Gastrocnemius medialis (tissue), 4 donors: Measurements from ENCODE around the gene TSPAN15. TPM values are rescaled to one million over a fixed set of nuclear protein-coding genes. Genes with fewer than 3 reads are reported as not detected.

ENCODE experiments used
- ATAC-seq, 2 donors: fragments of 150-250 bp; one replicate each; pipeline ENCODE4 v1.9.1; 2016
- DNase-seq, 2 donors: peaks; one replicate each; pipeline ENCODE4 v3.0.0-alpha.2; 2019
- H3K27ac ChIP-seq, 4 donors: fragments of 200-600 bp; sonication (generic); 1 replicate in 1 of 4; 2 replicates in 3 of 4; pipeline ENCODE4 v1.5.1; 2016 to 2018; ENCODE audit warnings: mild to moderate bottlenecking in 2 of 4, moderate library complexity in 1 of 4
- H3K27me3 ChIP-seq, 3 donors: fragments of 200-600 bp; sonication (generic) in 2 of 3; 1 replicate in 1 of 3; 2 replicates in 2 of 3; pipeline versions ENCODE4 v1.5.1 to v1.6.0; 2016 to 2019; ENCODE audit warnings: mild to moderate bottlenecking in 1 of 3, moderate library complexity in 1 of 3
- H3K36me3 ChIP-seq, 2 donors: fragments of 200-600 bp; sonication (generic) in 1 of 2; one replicate each; pipeline ENCODE4 v1.5.1; 2017 to 2018
- H3K4me1 ChIP-seq, 2 donors: fragments of 200-600 bp; sonication (generic) in 1 of 2; one replicate each; pipeline ENCODE4 v1.5.1; 2016 to 2017; ENCODE audit warnings: mild to moderate bottlenecking in 2 of 2
- H3K4me3 ChIP-seq, 4 donors: fragments of 200-600 bp; sonication (generic) in 3 of 4; 1 replicate in 1 of 4; 2 replicates in 3 of 4; pipeline ENCODE4 v1.5.1; 2016 to 2019; ENCODE audit warnings: mild to moderate bottlenecking in 2 of 4
- H3K9me3 ChIP-seq, 3 donors: fragments of 200-600 bp; sonication (generic) in 2 of 3; 1 replicate in 1 of 3; 2 replicates in 2 of 3; pipeline ENCODE4 v1.5.1; 2016 to 2019
- CTCF ChIP-seq, 5 experiments: fragments of 450-650 bp in 3 of 5; fragments of 200-600 bp in 2 of 5; sonication (generic) in 2 of 5; IDR thresholded peaks in 4 of 5; conservative IDR thresholded peaks in 1 of 5; 1 replicate in 4 of 5; 2 replicates in 1 of 5; pipeline ENCODE4 v1.5.1; 2016 to 2019; ENCODE audit warnings: antibody characterized with exemption in 5 of 5, mild to moderate bottlenecking in 3 of 5, moderate library complexity in 3 of 5
- POLR2A ChIP-seq, 2 donors: fragments of 450-650 bp; IDR thresholded peaks; one replicate each; pipeline ENCODE4 v1.6.1; 2017; ENCODE audit warnings: antibody characterized with exemption in 2 of 2, mild to moderate bottlenecking in 2 of 2, moderate library complexity in 2 of 2
- in situ Hi-C, 4 donors: fragments of 200-750 bp; cut with MboI; loops; one replicate each; pipeline versions ENCODE4 v1.15.0 to v1.8.0; 2017; ENCODE audit warnings: low sequenced_read_pairs in 4 of 4
- intact Hi-C: fragments of 100-400 bp; cut with DNase I; formaldehyde crosslinking; loops from one replicate; pipeline ENCODE4 v1.15.1; 2023; ENCODE audit warnings: low total_unique reads
- total RNA-seq, 4 donors: library from RNA; depleted of rRNA; stranded (reverse); fragments of >200 nt; gene quantifications; one replicate each; pipeline versions ENCODE4 v1.1.0 to v1.2.3, GENCODE V29; 2016

The TSPAN15 gene
- total RNA-seq, 4 donors from 2014 or later = 7.9 to 21.0 (median 11.8) TPM

- Histone ChIP-seq H3K9me3 (no peaks in the 10 kb centered on the region), H3K4me1 (peaks cover 17 to 27% of the 10 kb centered on the region in 2 donors), H3K36me3 (peaks cover 0 to 34% of the 10 kb centered on the region in 2 donors), H3K4me3 (no peak overlapping the region), H3K27ac (no peak overlapping the region), H3K27me3 (no peaks in the 10 kb centered on the region)
- DNase-seq (no peak), ATAC-seq (no peak)
- in situ Hi-C loops = loop anchor here in 1 of 4 donors (25.0 kb wide), 1 partner anchor 417 kb away; the partner anchor contains the start of gene KIFBP
- intact Hi-C loops = loop anchor here (5.0 kb wide), 2 partner anchors 167 to 233 kb away; no protein-coding TSS in a partner anchor
- TF ChIP-seq CTCF (IDR thresholded peaks at IDR 0.05 in 4 of 5, conservative IDR thresholded peaks at IDR 0.05 in 1 of 5) (no peak), POLR2A (IDR thresholded peaks at IDR 0.05) (no peak)
These were observed 46.5 kb upstream of the TSPAN15 start for GRCh38 chr10:69404786-69405185.

- intact Hi-C loops = loop anchor here (5.0 kb wide), 2 partner anchors 168 to 232 kb away; no protein-coding TSS in a partner anchor
- Histone ChIP-seq H3K4me3 (no peak overlapping the region), H3K9me3 (no peaks in the 10 kb centered on the region), H3K27ac (peak overlapping the region in 1 of 4 donors; percentile 28), H3K4me1 (peaks cover 17 to 27% of the 10 kb centered on the region in 2 donors), H3K36me3 (peaks cover 0 to 30% of the 10 kb centered on the region in 2 donors), H3K27me3 (no peaks in the 10 kb centered on the region)
- no peak for TF ChIP-seq POLR2A (IDR thresholded peaks at IDR 0.05)
- TF ChIP-seq CTCF (IDR thresholded peaks at IDR 0.05 in 4 of 5, conservative IDR thresholded peaks at IDR 0.05 in 1 of 5) = no peak
- no peak for ATAC-seq
- no peak for DNase-seq
- in situ Hi-C loops = loop anchor here in 1 of 4 donors (25.0 kb wide), 1 partner anchor 418 kb away; the partner anchor contains the start of gene KIFBP
These were observed 46.0 kb upstream of the TSPAN15 start for GRCh38 chr10:69405221-69405620.

DNA sequence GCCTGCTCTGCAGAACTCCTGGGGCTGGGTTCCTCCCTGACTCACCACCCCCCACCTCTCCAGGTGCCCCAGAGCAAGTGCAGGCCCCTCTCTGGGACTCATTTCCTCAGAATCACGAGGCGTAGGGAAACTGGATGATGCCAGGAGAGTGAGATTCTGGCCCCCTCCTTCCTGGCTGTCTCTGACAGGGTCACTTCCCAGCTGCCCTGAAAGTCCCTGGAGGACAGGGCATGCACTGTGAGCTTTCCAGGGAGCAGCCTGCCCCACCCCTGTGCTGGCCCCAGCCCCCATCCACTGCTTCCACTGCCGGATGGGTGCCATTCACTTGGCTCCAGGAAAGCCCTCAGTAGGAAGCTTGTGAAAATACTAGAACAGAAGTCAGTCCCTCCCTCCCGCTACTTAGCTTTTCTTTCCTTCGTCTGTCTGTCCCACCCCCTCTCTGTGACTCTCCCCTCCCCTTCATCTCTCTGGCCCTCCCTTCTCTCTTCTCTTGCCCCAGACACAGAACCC is 44.9 kb upstream of the TSPAN15 start:
- no peak for ATAC-seq
- in situ Hi-C loops = loop anchor here in 1 of 4 donors (25.0 kb wide), 1 partner anchor 419 kb away; the partner anchor contains the start of gene KIFBP
- Histone ChIP-seq H3K4me1 (peaks cover 17 to 27% of the 10 kb centered on the region in 2 donors), H3K36me3 (peaks cover 0 to 19% of the 10 kb centered on the region in 2 donors), H3K9me3 (no peaks in the 10 kb centered on the region), H3K27ac (peak overlapping the region; percentile 23 to 51 (median 31)), H3K4me3 (no peak overlapping the region), H3K27me3 (no peaks in the 10 kb centered on the region)
- TF ChIP-seq CTCF (IDR thresholded peaks at IDR 0.05 in 4 of 5, conservative IDR thresholded peaks at IDR 0.05 in 1 of 5) (no peak), POLR2A (IDR thresholded peaks at IDR 0.05) (no peak)
- peak in 1 of 2 donors; percentile 28 for DNase-seq
- intact Hi-C loops = loop anchor here (5.0 kb wide), 2 partner anchors 169 to 231 kb away; no protein-coding TSS in a partner anchor

DNA sequence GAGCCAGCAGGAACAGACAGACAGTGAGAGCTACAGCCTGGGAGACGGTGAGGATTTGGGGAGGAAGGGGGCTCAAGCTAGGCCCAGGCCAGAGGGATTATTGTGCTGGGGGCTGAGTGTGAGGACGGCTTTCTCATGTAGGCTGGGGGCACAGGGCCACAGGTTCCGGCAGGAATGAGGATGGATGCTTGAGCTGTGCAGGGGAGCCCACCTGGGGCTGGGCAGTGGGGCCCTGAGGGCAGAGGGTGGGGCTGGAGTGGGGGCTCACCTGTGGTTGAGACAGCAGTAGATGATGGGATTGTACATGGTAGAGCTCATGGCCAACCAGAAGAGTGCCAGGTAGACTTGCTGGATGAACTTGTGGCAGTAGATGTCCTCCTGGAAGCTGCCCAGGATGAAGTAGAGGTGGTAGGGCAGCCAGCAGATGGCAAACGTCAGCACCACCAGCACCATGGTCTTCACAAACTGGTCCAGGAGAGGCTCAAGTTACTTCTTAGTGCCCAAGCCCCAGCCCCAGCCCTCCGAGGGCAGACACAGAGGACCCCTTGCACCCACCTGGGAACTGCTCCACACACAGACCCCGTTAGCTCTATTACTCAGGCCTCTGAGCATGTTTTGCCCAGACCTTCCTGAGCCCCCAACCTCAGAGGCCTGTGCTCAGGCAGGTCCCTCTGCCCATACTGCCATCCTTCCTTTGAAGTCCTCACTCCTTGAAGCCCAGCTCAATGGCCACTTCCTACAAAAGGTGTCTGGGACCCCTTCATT is 44.3 kb upstream of the TSPAN15 start:
- no peaks in the 10 kb centered on the region for H3K9me3 ChIP-seq
- ATAC-seq = no peak
- no peaks in the 10 kb centered on the region for H3K27me3 ChIP-seq
- peak overlapping the region; percentile 23 to 51 (median 36) for H3K27ac ChIP-seq
- no peak for TF ChIP-seq CTCF (IDR thresholded peaks at IDR 0.05 in 4 of 5, conservative IDR thresholded peaks at IDR 0.05 in 1 of 5)
- no peak for TF ChIP-seq POLR2A (IDR thresholded peaks at IDR 0.05)
- peaks cover 0 to 12% of the 10 kb centered on the region in 2 donors for H3K36me3 ChIP-seq
- intact Hi-C loops = loop anchor here (5.0 kb wide), 2 partner anchors 170 to 230 kb away; no protein-coding TSS in a partner anchor
- no peak overlapping the region for H3K4me3 ChIP-seq
- no peak for DNase-seq
- in situ Hi-C loops = loop anchor here in 1 of 4 donors (25.0 kb wide), 1 partner anchor 420 kb away; the partner anchor contains the start of gene KIFBP
- H3K4me1 ChIP-seq = peaks cover 17 to 27% of the 10 kb centered on the region in 2 donors
